GM20000 (cell line): ENCODE data around the gene SNX17.
"Not testable (repeated sequence)": the region's sequence is repeated elsewhere in the genome, so short reads cannot be mapped to it uniquely, and the experiment has no call there.

ENCODE experiments used
- DNase-seq: peaks from one replicate; pipeline ENCODE4 v3.0.0; 2012; ENCODE audit warnings: low spot score
- TF ChIP-seq, protein P1 (sequence below): IDR thresholded peaks from 2 replicates; pipeline ENCODE4 v1.5.1; 2012; ENCODE audit warnings: mild to moderate bottlenecking, control low read depth; ENCODE audit errors: extremely low read depth, missing control alignments

The SNX17 gene

DNA sequence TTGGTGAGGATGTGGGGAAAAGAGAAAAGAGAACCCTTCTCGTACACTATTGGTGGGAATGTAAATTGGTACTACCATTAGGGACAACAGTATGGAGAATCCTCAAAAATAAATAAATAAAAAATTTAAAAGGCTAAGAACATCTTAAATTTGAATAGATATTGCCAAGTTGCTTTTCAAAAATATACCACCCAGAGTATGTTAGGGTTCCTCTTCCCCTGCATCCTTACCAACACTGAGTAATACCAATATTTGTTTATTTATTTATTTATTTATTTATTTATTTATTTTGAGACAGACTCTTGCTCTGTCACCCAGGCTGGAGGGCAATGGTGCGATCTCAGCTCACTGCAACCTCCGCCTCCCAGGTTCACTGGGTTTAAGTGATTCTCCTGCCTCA is 52.5 kb downstream of the SNX17 start:
- TF ChIP-seq, protein P1, sequence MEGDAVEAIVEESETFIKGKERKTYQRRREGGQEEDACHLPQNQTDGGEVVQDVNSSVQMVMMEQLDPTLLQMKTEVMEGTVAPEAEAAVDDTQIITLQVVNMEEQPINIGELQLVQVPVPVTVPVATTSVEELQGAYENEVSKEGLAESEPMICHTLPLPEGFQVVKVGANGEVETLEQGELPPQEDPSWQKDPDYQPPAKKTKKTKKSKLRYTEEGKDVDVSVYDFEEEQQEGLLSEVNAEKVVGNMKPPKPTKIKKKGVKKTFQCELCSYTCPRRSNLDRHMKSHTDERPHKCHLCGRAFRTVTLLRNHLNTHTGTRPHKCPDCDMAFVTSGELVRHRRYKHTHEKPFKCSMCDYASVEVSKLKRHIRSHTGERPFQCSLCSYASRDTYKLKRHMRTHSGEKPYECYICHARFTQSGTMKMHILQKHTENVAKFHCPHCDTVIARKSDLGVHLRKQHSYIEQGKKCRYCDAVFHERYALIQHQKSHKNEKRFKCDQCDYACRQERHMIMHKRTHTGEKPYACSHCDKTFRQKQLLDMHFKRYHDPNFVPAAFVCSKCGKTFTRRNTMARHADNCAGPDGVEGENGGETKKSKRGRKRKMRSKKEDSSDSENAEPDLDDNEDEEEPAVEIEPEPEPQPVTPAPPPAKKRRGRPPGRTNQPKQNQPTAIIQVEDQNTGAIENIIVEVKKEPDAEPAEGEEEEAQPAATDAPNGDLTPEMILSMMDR = no peak
- DNase-seq = no peak

DNA sequence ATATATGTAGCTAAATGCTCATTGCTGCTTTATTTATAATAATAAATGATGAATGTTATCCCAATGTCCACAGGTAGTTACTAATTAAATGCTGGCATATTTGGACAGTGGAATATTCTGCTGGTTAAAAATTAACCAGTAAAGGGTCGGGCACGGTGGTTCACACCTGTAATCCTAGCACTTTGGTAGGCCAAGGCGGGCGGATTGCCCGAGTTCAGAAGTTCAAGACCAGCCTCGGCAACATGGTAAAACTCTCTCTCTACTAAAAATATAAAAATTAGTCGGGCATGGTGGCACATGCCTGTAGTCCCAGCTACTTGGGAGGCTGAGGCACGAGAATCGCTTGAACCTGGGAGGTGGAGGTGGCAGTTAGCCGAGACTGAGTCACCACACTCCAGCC is 54.6 kb downstream of the SNX17 start:
- DNase-seq = not testable (repeated sequence)
